ENCODE data around the gene NCAPH2.

GRCh38 chr22:50564289-50564688 is 56.3 kb downstream of the NCAPH2 start:
- TF ChIP-seq MTA1 (IDR thresholded peaks at IDR 0.05; ENCODE audit: borderline replicate concordance) (no peak), HDAC2 (IDR thresholded peaks at IDR 0.05) (no peak)
